K562 (cell line): ENCODE results near the gene GNAZ. TPM values are rescaled to one million over a fixed set of nuclear protein-coding genes. Genes with fewer than 3 reads are reported as not detected.

Experiments used
- ATAC-seq: fragments of 200-7000 bp; cut with Tn5 transposase; 3 replicates; pipeline ENCODE4 v1.9.1; 2020; ENCODE audit warnings: moderate library complexity
- BruUV-seq: library from RNA; stranded (reverse); fragments of 400-500 nt; replicated peaks from 2 replicates; lab custom pipeline; 2021; lab: Mats Ljungman, UMichigan
- CTCF ChIA-PET: fragments of 300-600 bp; formaldehyde crosslinking; extraction: SDS; loops from one replicate; lab custom pipeline; 2021; ENCODE audit warnings: low intra/inter-chr PET ratio; lab: Yijun Ruan, JAX
- POLR2A ChIA-PET: fragments of 300-600, 350-650 bp; sonication (Branson Sonifier 250); formaldehyde crosslinking; extraction: SDS; loops from one replicate; lab custom pipeline; 2021; ENCODE audit warnings: antibody characterized with exemption, inconsistent platforms; lab: Yijun Ruan, JAX
- DNase-seq, 4 experiments: peaks; one replicate each; pipeline versions ENCODE4 v3.0.0 to v3.0.0-alpha.2; 2011 to 2018; ENCODE audit warnings: low spot score in 3 of 4, mixed read lengths in 3 of 4; ENCODE audit errors: extremely low read depth in 1 of 4
- FAIRE-seq: peaks from 2 replicates; lab custom pipeline; 2011; peaks lifted over from hg19 to GRCh38; lab: Jason Lieb, UNC
- H2AFZ ChIP-seq: 2 replicates; pipeline ENCODE4 v1.6.0; 2011; ENCODE audit warnings: low read depth, low read length, control low read depth, inconsistent platforms
- H3K27ac ChIP-seq: fragments of 200-600 bp; 3 replicates; pipeline ENCODE4 v1.8.0; 2011; ENCODE audit warnings: low read depth, mild to moderate bottlenecking, control low read depth, inconsistent platforms, low read length, moderate library complexity, mixed read lengths; ENCODE audit errors: extremely low read depth
- H3K27me3 ChIP-seq, 2 experiments: fragments of 300-600 bp in 1 of 2; 2 replicates in 1 of 2; 3 replicates in 1 of 2; pipeline versions ENCODE4 v1.6.0 to v1.8.0; 2011; ENCODE audit warnings: inconsistent platforms in 2 of 2, low read length in 2 of 2, mild to moderate bottlenecking in 1 of 2, mixed read lengths in 1 of 2, moderate library complexity in 1 of 2; ENCODE audit not compliant: control insufficient read depth in 2 of 2, insufficient read depth in 2 of 2
- H3K36me3 ChIP-seq: fragments of 300-600 bp; 3 replicates; pipeline ENCODE4 v1.8.0; 2011; ENCODE audit warnings: mild to moderate bottlenecking, low read length, inconsistent platforms; ENCODE audit not compliant: control insufficient read depth, insufficient read depth
- H3K4me1 ChIP-seq, 2 experiments: fragments of 200-600 bp in 1 of 2; replicated peaks in 1 of 2; 2 replicates in 1 of 2; 3 replicates in 1 of 2; pipeline versions ENCODE4 v1.5.1 to v1.8.0; 2011; ENCODE audit warnings: inconsistent platforms in 2 of 2, low read length in 2 of 2, mild to moderate bottlenecking in 1 of 2, mixed read lengths in 1 of 2, moderate library complexity in 1 of 2; ENCODE audit not compliant: control insufficient read depth in 2 of 2, insufficient read depth in 2 of 2
- H3K4me2 ChIP-seq: 2 replicates; pipeline ENCODE4 v1.6.1; 2011; ENCODE audit warnings: low read length, control low read depth, inconsistent platforms, mixed read lengths; ENCODE audit not compliant: insufficient read depth
- H3K4me3 ChIP-seq: fragments of 200-600 bp; sonication (generic), shearing (Covaris generic); 2 replicates; pipeline ENCODE4 v1.5.1; 2016; ENCODE audit warnings: control low read depth, inconsistent platforms
- H3K79me2 ChIP-seq: fragments of 200-600 bp; 3 replicates; pipeline ENCODE4 v1.8.0; 2011; ENCODE audit warnings: low read length, inconsistent platforms; ENCODE audit not compliant: control insufficient read depth, insufficient read depth
- H3K9ac ChIP-seq, 2 experiments: 2 replicates each; pipeline versions ENCODE4 v1.6.0 to v1.6.1; 2011; ENCODE audit warnings: low read depth in 2 of 2, low read length in 2 of 2, control low read depth in 1 of 2, inconsistent platforms in 1 of 2, mild to moderate bottlenecking in 1 of 2, mixed read lengths in 1 of 2; ENCODE audit not compliant: insufficient read depth in 1 of 2
- H3K9me1 ChIP-seq: one replicate; pipeline ENCODE4 v1.6.0; 2011; ENCODE audit warnings: inconsistent platforms, mild to moderate bottlenecking, low read length, moderate library complexity; ENCODE audit not compliant: control insufficient read depth, insufficient read depth
- H3K9me3 ChIP-seq: replicated peaks from 2 replicates; pipeline ENCODE4 v1.5.1; 2011; ENCODE audit warnings: low read depth, low read length, inconsistent platforms; ENCODE audit not compliant: control insufficient read depth, insufficient read depth
- H4K20me1 ChIP-seq: replicated peaks from 2 replicates; pipeline ENCODE4 v1.6.1; 2011; ENCODE audit warnings: low read length, inconsistent platforms, mixed read lengths; ENCODE audit not compliant: control insufficient read depth, insufficient read depth
- KAT7 ChIP-seq: sonication (generic); formaldehyde crosslinking; IDR thresholded peaks from 2 replicates; pipeline ENCODE4 v1.8.0; 2022; ENCODE audit warnings: missing genetic modification reagents, mild to moderate bottlenecking, borderline replicate concordance
- SIX5 ChIP-seq, 2 experiments: IDR thresholded peaks; 2 replicates each; pipeline ENCODE4 v1.6.1; 2011; ENCODE audit warnings: low read length in 2 of 2, borderline replicate concordance in 1 of 2, low read depth in 1 of 2, mild to moderate bottlenecking in 1 of 2, moderate library complexity in 1 of 2; ENCODE audit not compliant: insufficient read depth in 1 of 2
- SREBF1 ChIP-seq: fragments of 150-350 bp; IDR thresholded peaks from 2 replicates; pipeline ENCODE4 v1.6.1; 2014; ENCODE audit warnings: antibody characterized with exemption, low read depth, low read length, borderline replicate concordance
- ZKSCAN3 ChIP-seq: fragments of 250-450 bp; sonication (Bioruptor Pico); IDR thresholded peaks from 2 replicates; pipeline ENCODE4 v1.4.0; 2020
- WGBS: fragments of 100-300 bp; shearing (Covaris generic); methylation state at CpG from one replicate; pipeline ENCODE4 v1.1.6; 2016; ENCODE audit warnings: low coverage, mixed read lengths; ENCODE audit not compliant: insufficient coverage; ENCODE audit errors: missing lambda C conversion rate; 5-methylcytosine and 5-hydroxymethylcytosine counted together
- in situ Hi-C: fragments of 300-500 bp; cut with MboI; formaldehyde crosslinking; loops from 4 replicates; pipeline ENCODE4 v1.15.0; 2018; ENCODE audit warnings: inconsistent platforms, mixed read lengths
- intact Hi-C: fragments of 100-400 bp; cut with micrococcal nuclease; formaldehyde crosslinking; loops from 2 replicates; pipeline ENCODE4 v1.14.2; 2022
- polyA plus RNA-seq, 8 experiments: library from polyadenylated mRNA; depleted of rRNA in 4 of 8; stranded (reverse) in 5 of 8; unstranded in 3 of 8; fragments of >200 nt; fragmentation: Nextera tagmentation in 2 of 8; fragmentation: Illumina TruSeq in 1 of 8; extraction: Ambion mirVana in 2 of 8; extraction: Trizol in 1 of 8; gene quantifications; 2 replicates each; pipeline versions ENCODE4 v1.2.1 to v1.2.3, GENCODE V29; 2011 to 2014; ENCODE audit warnings: inconsistent platforms in 1 of 8, missing spikeins in 1 of 8
- total RNA-seq, 7 experiments: library from RNA; depleted of rRNA in 6 of 7; stranded (reverse); fragments of >200 nt in 6 of 7; fragmentation: Illumina TruSeq in 2 of 7; extraction: Trizol in 2 of 7; gene quantifications; 2 replicates each; pipeline versions ENCODE4 v1.2.1 to v1.2.3, GENCODE V29; 2011 to 2021; ENCODE audit warnings: low replicate concordance in 1 of 7
- TF ChIP-seq, protein P1 (sequence below): sonication (generic); formaldehyde crosslinking; IDR thresholded peaks from 2 replicates; pipeline ENCODE4 v1.8.1; 2023; ENCODE audit warnings: mild to moderate bottlenecking, missing genetic modification reagents

Gene GNAZ
- total and polyA plus RNA-seq, 9 of the 15 experiments (the other 6 are each of a cell fraction or from before 2014, with no cell fraction given): 0.04 to 0.22 (median 0.13) TPM; not detected in 3

GRCh38 chr22:23159291-23159630 is 88.9 kb downstream of the GNAZ start:
- in situ Hi-C loops: loop anchor here (25.0 kb wide), 1 partner anchor 428 kb away; the partner anchor contains the start of gene IGLL1
- Histone ChIP-seq H3K4me2 (no peak overlapping the region), H2AFZ (no peak overlapping the region), H3K79me2 (no peaks in the 10 kb centered on the region), H3K9me1 (peaks cover 10% of the 10 kb centered on the region), H3K27me3 (peaks cover 82 to 92% of the 10 kb centered on the region in 2 experiments), H3K4me1 (peaks cover 4 to 32% of the 10 kb centered on the region in 2 experiments; a peak in 4 of 5 replicates), H4K20me1 (peaks cover 82% of the 10 kb centered on the region), H3K9me3 (no peaks in the 10 kb centered on the region), H3K4me3 (no peak overlapping the region), H3K27ac (no peak overlapping the region), H3K9ac (peak overlapping the region in 1 of 2 experiments; percentile 59; a peak in 2 of 4 replicates), H3K36me3 (no peaks in the 10 kb centered on the region)
- CTCF ChIA-PET: interaction anchor here (0.6 kb wide), 1 partner anchor 10 kb away, joined by 3 read pairs; no protein-coding TSS in a partner anchor
- BruUV-seq: no TSS peak
- intact Hi-C loops: no loop called here
- TF ChIP-seq ZKSCAN3 (CRISPR knock-in tag) (no peak), SIX5 (IDR thresholded peaks at IDR 0.05; ENCODE audit: borderline replicate concordance in 1 of 2, insufficient read depth in 1 of 2, low read depth in 1 of 2, low read length in 2 of 2) (peak in 1 of 2 experiments; percentile 27; a peak in 1 of 4 replicates), KAT7 (CRISPR knock-in tag) (no peak), SREBF1 (0 out of 2 replicates have a peak, but pooled peaks have one; percentile 30)
- TF ChIP-seq, protein P1, sequence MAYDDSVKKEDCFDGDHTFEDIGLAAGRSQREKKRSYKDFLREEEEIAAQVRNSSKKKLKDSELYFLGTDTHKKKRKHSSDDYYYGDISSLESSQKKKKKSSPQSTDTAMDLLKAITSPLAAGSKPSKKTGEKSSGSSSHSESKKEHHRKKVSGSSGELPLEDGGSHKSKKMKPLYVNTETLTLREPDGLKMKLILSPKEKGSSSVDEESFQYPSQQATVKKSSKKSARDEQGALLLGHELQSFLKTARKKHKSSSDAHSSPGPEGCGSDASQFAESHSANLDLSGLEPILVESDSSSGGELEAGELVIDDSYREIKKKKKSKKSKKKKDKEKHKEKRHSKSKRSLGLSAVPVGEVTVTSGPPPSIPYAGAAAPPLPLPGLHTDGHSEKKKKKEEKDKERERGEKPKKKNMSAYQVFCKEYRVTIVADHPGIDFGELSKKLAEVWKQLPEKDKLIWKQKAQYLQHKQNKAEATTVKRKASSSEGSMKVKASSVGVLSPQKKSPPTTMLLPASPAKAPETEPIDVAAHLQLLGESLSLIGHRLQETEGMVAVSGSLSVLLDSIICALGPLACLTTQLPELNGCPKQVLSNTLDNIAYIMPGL (CRISPR knock-in tag): 0 out of 2 replicates have a peak, but pooled peaks have one; percentile 7
- no peak for DNase-seq
- WGBS: 4% methylated on average over 6 of the region's 6 CpGs
- FAIRE-seq: no peak
- POLR2A ChIA-PET: interaction anchor here (0.7 to 86.5 kb wide), 4 partner anchors 10 to 42 kb away, joined by 3 to 3476 read pairs (median 4); partner anchors contain the start of genes BCR and RAB36
- ATAC-seq: no peak
